IPS DF 19.7 (cell line): ENCODE results near the gene LYRM7.
"Not testable (repeated sequence)": the region's sequence is repeated elsewhere in the genome, so short reads cannot be mapped to it uniquely, and the experiment has no call there.

Experiments
- DNase-seq: peaks from one replicate; pipeline ENCODE4 v3.0.0-alpha.2; 2013; ENCODE audit warnings: low read depth, low spot score

LYRM7 gene

GRCh38 chr5:131221008-131221703 lies 50.4 kb downstream of the LYRM7 start:
- no peak for DNase-seq

GRCh38 chr5:131221888-131222287 lies 51.1 kb downstream of the LYRM7 start:
- DNase-seq = no peak

GRCh38 chr5:131222731-131223130 lies 52.0 kb downstream of the LYRM7 start:
- no peak for DNase-seq

- DNase-seq = no peak
These were observed 53.1 kb downstream of the LYRM7 start for GRCh38 chr5:131223751-131224386.

- DNase-seq = no peak
These were observed 53.9 kb downstream of the LYRM7 start for GRCh38 chr5:131224387-131225201.

GRCh38 chr5:131225282-131225974 lies 54.7 kb downstream of the LYRM7 start:
- DNase-seq = no peak

GRCh38 chr5:131226899-131227298 lies 56.2 kb downstream of the LYRM7 start:
- DNase-seq = no peak

GRCh38 chr5:131228646-131229045 lies 57.9 kb downstream of the LYRM7 start:
- DNase-seq = no peak

- DNase-seq = no peak
These were observed 58.9 kb downstream of the LYRM7 start for GRCh38 chr5:131229623-131230022.

GRCh38 chr5:131230406-131230805 lies 59.7 kb downstream of the LYRM7 start:
- DNase-seq = peak; percentile 47

GRCh38 chr5:131239686-131240085 lies 68.9 kb downstream of the LYRM7 start:
- DNase-seq = no peak

GRCh38 chr5:131242728-131243255 lies 72.0 kb downstream of the LYRM7 start:
- no peak for DNase-seq

GRCh38 chr5:131245312-131245711 lies 74.6 kb downstream of the LYRM7 start:
- DNase-seq = no peak

GRCh38 chr5:131245948-131246347 lies 75.2 kb downstream of the LYRM7 start:
- no peak for DNase-seq

GRCh38 chr5:131246504-131246903 lies 75.8 kb downstream of the LYRM7 start:
- DNase-seq = no peak

GRCh38 chr5:131250751-131251475 lies 80.2 kb downstream of the LYRM7 start:
- no peak for DNase-seq

GRCh38 chr5:131252824-131253171 lies 82.1 kb downstream of the LYRM7 start:
- DNase-seq = no peak

- DNase-seq = not testable (repeated sequence)
These were observed 83.3 kb downstream of the LYRM7 start for GRCh38 chr5:131254025-131254424.

GRCh38 chr5:131254741-131255140 lies 84.0 kb downstream of the LYRM7 start:
- DNase-seq = no peak
